Measurements from ENCODE around the gene SMNDC1.
A peak's percentile ranks its signal among the peaks of the same experiment; 100 is the strongest.
"Not testable (repeated sequence)": the region's sequence is repeated elsewhere in the genome, so short reads cannot be mapped to it uniquely, and the experiment has no call there.

The SMNDC1 gene

DNA sequence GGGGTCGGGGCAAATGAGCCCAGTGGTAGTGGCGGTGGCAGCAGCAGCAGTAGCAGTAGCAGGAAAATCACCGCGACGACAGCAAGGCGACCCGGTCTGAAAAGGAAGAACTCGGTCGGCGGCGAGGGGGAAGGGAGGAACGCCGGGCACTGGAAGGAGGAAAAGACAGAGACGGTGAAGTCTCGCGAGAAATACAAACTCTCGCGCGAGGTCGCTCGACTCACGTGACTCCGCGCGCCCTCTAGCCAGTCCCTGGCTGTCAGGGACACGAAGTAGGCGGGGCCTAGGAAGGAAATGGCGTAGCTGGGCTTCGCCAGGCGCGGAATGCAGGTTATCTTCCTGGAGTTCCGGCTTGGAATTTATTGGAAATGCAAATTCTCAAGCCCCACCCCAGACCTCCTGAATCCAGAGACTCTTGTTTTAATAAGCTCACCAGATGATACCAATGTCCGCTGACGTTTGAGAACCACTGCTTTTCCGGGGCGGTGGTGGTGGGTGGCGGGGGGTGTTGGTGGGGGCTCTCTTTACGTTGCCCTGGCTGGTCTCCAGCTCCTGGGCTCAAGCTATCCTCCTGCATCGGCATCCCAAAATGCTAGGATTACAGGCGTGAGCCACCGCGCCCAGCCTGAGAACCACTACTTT lies at the start of gene SMNDC1:
SMNDC1 (minus strand) TSS at position 141 of the 642 bp plus-strand sequence. CDS start 1,333 bp downstream, outside the sequence.
- peak; percentile 95 to 97 for DNase-seq

DNA sequence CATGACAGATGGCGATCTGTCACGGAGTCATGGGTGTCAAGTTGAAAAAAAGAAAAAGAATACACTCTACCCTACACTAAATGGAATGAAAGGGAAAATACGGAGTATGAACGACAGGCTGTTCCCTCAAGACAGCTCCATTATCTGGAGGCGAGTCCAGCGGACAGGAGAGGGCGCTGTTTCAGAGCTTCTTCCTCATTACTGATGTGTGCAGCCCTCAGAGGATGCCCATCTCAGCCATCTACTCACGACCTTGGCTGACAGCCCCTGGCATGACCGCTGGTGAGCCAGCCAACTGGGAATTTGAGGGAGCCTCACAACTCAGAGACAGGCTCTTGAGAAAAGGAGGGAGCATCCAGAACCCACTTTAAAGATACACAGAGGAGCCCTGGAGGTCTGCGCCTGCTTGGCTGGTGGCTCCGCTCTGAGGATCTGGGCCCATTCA lies 49.6 kb upstream of the SMNDC1 start:
- DNase-seq: peak; percentile 74 to 77

DNA sequence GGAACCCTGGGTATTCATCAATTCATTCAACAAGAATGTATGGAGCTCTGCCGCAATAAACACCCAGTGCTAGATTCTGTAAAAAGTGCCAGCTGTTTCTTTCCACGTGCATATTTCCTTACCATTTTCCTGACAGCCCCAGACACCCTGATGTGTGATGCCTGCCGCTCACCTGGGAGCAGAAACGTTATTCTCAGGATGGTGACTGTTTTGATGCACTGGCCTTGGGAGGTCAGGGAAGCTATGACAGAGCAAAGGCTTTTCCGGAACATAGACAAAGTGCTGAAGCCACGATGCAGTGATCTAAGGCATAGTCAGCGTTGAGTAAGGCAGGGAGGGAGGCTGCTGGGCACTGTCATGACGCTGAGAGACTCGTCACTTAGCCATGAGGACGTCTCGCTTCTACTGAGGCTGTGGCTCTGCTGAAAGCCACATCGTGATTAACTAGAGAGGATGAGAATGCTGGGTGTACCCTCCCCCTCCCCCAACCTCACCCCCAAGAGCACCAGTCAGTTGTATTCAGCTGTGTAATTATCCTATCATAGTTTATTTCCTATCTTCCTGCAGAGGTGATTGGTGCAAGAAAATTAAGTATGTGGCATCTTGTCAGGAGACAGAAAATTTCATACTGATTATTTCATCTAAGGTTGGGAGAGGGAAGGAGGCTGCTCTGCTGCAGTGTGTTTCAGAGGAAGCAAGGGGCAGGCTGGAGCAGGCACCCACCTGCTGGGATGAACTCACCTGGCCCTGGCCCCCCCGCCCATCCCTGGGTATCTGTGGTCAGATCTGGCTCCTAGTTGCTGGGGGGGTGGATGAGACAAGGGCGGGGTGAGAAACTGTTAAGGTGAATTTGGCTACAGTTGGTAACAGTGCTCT lies 48.8 kb upstream of the SMNDC1 start:
- peak; percentile 33 to 56 for DNase-seq

DNA sequence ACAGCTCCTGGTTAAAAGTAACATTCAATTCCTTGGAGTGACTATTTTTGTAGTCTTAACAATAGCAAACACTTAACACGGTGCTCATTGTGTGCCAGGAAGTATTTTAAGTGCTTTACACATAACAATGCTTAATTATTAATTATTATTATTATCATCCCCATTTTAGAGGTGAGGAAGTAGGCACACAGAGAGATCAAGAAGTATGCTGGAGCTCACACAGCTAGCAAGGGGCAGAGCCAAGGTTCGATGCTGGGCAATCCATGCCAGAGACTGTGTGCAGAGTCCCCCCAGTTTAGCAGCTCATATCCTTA lies 48.2 kb upstream of the SMNDC1 start:
- no peak for DNase-seq

DNA sequence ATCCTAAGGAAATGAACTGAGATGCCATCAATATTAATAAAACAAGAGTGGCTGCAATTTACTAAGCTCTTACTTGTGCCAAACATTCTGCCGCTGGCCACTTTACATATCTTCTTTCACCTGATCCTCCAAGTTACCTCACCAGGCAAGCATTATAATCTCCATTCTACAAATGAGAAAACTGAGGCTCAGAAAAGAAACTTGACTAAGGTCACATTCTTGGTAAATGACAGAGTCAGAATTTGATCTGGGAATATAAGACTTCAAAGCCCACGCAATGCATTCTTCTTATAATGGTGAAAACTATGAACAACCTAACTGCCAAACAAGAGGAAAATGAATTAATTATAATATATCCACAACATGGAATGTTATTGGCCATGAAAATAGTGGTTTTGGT lies 46.1 kb upstream of the SMNDC1 start:
- DNase-seq: no peak

DNA sequence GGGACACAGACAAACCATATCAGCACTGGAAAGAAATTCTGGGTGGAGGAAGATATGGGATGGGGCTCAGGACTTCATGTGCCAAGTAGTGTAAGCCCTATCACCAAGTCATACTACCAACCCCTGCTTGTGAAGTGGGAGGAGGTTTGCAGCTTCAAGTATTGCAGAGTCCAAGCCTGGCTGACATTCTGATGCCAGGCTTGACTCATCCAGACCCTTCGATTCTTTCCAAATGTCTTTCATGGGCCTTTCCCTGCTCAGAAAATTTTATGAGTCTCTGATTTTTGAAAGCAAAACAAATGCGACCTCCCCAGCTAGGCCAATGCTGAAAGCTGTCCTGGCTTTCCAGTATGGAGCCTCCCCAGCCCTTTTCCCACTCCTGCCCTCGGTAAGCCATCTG lies 45.1 kb upstream of the SMNDC1 start:
- DNase-seq: no peak

DNA sequence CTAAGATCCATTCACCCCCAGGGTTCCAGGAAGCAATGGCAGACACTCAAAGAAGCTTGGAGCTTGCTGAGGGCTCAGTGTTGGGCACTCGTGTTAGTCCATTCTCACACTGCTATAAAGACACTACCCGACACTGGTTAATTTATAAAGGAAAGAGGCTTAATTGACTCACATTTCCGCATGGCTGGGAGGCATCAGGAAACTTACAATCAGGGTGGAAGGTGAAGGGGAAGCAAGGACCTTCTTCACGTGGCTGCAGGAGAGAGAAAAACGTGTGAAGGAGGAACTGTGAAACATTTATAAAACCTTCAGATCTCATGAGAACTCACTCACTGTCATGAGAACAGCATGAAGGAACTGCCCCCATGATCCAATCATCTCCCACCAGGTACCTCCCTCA lies 44.7 kb upstream of the SMNDC1 start:
- DNase-seq: no peak

DNA sequence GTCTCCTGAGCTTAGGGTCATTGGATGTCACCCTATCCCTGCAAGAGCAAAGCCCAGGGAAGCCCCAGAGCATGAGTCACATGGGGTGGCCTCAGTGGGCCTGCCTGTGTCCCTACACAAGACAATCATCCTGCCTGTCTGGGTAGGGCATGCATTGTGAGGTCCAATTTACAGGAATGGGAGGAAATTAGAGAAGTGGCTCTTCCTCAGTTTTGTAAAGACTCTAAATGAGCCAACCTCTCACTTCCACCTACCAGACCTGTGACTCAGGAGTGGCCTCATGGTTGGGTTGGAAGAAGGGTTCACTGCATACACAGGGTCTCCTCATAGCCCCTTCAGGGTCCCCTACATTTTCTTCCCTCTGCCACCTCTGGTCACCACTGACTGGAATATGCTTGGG lies 43.6 kb upstream of the SMNDC1 start:
- no peak for DNase-seq

DNA sequence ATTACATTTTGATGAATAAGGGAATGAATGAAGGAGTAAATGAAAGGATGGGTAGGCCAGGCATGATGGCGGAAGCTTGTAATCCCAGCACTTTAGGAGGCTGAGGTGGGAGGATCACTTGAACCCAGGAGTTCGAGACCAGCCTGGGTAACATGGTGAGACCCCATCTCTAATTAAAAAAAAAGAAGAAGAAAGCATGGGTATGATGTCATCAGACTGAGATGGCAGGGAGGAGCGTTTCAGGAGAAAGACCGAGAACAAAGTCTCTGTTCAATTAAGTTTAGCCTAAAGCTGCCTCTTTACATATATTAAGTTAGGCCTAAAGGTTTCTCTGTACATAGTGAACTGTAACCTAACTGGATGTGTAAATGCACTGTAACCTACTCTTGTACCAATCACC lies 42.2 kb upstream of the SMNDC1 start:
- DNase-seq: no peak

DNA sequence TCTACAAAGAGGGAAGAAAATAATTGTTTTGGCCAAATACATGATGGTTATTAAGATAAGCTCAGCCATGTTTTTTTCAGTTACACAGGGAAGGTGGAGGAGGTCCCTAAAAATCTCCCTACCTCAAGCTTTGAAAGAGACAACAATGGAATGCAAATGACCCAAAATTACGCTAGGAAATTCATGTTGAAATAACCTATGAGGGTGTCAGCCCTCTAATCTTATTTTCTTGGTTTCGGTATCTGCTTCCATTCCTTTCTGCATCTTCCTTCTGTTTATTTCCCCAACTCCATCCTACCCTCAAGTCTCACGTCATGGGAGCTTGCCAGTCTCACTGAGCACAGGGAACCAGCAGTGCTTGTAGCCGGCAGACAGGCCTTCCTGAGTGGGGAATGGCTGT lies 40.6 kb upstream of the SMNDC1 start:
- DNase-seq: no peak

DNA sequence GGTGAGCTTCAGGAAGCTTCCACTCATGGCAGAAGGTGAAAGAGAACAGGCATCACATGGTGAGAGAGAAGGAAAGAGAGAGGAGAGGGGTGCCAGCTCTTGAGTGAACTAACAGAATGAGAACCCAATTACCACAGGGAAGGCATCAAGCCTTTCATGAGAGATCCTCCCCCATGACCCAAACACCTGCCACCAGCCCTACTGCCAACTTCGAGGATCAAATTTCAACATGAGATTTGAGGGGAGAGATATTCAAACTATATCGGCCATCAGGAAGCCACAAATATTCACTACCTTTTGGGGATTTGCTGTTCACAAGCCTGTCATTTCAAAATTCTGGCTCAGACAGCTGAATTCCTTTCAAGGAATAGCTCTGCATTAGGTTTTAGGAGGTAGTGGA lies 39.9 kb upstream of the SMNDC1 start:
- no peak for DNase-seq

DNA sequence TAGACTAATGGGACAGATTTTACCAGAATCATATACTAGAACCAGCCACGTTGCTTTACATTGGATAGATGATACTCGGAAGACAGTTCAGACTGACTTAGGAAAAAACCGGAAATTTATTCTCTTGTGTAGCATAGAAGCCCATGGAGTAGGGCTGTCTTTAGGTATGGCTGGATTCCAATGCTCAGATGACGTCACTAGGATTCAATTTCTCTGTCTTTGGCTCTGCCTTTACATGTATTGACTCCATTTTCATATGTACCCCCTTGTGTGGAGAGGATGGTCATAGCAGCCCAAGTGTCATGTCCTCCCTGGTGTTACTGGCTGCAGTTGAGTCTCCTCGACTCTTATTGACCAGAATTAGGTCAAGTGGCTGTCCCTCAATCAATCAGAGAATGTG lies 39.2 kb upstream of the SMNDC1 start:
- no peak for DNase-seq

DNA sequence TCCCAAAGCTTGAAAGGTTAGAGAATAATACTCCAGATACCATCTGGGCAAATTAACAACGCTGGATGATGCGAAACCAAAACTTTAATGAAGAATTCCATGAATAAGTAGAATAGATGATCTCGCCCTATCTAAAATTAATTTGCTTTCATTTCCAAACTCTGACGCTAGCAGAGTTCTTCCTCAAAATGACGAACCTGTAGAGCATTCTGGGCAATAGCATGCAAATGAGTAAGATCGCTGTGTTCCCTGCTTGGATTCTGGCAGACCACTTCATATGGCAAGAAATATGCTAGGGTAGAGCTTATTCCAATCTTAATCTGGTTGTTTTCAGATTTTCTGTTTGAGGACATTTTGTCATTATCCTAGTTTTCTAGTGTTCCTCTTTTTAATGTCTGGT lies 36.1 kb upstream of the SMNDC1 start:
- no peak for DNase-seq

DNA sequence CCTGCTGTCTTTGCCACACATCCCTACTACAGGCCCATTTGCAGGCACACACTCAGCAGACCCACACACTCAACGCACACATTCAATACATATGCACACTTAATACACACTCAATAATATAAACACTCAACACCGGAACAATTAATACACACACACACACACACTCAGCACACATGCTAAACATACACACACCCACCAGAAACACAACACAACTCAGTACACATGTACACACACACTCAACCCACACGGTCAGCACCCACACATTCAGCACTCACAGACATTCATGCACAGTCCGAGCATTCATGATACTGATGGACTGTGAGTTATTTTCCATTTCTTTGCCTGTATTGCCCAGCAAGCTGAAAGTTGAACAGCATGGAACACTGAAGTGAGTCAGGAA lies 35.4 kb upstream of the SMNDC1 start:
- no peak for DNase-seq

DNA sequence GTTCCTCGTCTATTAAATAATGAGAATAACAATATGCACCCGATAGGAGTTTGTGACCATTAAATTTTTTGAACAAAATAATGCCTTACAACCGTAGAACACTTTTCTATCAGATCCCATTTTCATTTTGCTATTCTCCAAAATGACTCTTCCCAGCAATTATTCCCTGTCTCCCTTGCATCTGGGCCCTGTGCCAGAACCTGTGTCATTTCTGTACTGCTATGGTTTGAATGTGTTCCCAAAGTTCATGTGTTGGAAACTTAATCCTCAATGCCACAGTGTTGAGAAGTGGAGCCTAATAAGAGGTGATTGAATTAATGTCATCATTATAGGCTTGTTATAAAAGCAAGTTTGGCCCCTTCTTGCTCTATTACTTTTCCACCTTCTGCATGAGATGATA lies 33.2 kb upstream of the SMNDC1 start:
- DNase-seq: no peak

DNA sequence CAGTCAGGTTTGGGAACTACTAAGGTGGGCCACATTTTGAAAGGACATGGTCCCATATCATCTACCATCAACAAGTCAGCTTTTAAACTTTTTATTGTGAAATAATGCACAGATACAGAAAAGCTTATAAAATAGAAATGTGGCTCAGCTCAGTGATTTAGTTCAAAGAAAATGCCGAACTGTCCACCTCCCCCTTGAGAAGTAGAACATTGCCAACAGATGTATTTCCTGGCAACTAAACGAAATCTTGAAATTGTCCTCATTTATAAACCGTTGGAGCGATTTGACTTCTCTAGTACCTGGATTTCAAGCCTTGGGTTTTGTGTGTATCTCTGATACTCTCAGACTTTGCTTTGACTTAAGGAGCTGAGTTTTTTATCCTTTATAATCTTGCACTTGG lies 32.7 kb upstream of the SMNDC1 start:
- DNase-seq: no peak

DNA sequence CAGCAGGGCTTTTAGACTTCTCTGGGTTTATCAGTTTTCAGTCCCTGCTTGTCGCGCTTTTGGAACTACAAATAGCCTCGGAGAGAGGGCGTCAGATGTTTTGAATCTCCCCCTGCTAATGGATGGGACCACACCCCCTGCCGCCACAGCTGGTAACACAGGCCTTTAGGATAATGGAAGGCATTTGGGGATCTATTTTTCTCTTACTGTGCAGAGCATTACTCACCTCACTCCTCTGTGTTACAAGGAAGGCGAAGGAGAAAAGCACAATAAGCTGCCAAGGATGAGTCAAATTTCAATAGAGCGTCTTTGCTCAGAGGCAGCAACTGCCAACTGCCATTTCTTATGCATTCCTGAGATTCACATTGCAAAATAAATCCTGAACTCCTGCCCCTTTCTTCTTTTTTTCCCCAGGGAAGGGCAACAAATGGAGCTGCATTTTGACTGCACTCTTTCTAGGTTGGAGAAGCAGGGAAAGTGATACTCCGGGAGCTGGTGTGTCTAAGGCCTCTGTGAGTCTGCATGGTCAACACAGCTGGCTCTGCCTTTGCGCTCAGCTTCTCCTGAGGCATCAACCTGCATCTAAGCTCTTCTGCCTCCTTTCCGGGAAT lies 31.5 kb upstream of the SMNDC1 start:
- no peak for DNase-seq

DNA sequence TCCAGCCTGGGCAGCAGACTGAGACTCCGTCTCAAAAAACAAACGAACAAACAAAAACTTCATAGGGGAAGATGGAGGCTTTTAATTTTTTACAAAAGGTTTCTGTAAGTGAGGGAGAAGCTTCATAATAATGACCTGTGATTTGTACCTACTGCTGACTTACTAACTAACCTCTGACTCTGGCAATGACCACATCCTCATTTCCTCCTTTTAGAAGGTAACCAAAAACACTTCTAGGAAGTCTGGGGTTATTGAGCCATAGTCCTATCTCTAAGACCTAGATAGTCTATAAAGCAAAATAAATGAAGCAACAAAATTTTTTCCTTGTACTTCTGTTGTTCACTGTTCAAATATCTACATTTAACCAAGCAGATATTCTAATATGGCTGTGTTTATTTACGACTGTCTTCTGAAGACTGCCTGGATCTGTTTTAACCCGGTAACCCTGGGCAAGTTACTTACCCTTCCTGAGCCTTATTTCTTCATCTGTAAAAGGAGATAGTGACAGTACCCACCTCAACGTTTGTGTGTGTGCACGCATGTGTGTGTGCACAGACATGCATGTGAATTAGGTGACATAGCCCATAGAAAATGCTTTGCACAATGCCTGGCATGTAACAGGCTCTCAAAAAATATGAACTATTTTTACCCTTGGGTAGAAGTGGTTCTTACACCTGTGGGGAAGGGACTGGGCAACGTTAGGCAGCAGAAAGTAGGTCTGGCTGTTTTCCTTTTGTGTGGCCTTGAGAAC lies 30.8 kb upstream of the SMNDC1 start:
- DNase-seq: no peak

DNA sequence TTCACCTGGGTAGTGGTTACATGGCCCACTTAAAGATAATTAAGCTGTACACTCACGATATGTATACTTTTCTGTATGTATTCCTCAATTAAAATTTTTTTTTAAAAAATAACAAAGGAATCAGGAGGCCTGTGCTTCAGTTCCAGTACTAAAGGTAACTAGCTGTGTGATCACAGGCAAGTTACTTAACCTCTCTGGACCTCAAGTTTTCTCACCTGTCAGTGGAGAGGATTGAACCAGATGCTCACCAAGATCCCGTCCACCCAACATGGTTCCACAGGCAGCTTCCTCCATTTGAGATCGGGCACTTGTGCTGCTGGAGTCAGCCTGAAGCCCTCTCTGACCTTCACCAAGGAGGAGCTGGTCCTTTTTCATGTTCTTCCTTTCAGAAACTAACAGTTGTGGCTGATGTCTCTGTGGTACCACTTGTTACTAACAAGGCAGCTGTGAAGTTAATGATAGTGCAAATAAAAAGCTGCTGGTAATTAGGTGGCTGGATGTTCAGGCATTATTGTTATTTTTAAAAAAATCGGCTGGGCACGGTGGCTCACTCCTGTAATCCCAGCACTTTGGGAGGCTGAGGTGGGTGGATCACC lies 29.4 kb upstream of the SMNDC1 start:
- DNase-seq: no peak

DNA sequence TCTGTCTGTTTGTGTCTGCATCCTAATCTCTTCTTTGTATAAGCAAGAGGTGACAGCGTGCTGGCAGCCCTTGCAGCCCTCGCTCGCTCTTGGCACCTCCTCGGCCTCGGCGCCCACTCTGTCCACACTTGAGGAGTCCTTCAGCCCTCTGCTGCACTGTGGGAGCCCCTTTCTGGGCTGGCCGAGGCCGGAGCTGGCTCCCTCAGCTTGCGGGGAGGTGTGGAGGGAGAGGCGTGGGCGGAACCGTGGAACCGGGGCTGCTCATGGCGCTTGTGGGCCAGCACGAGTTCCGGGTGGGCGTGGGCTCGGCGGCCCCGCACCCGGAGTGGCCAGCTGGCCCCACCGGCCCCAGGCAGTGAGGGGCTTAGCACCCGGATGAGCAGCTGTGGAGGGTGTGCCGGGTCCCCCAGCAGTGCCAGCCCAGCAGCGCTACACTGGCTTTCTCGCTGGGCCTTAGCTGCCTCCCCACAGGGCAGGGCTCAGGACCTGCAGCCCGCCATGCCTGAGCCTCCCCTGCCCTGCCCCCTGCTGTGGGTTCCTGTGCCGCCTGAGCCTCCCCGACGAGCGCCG lies 26.6 kb upstream of the SMNDC1 start:
- DNase-seq: not testable (repeated sequence)

DNA sequence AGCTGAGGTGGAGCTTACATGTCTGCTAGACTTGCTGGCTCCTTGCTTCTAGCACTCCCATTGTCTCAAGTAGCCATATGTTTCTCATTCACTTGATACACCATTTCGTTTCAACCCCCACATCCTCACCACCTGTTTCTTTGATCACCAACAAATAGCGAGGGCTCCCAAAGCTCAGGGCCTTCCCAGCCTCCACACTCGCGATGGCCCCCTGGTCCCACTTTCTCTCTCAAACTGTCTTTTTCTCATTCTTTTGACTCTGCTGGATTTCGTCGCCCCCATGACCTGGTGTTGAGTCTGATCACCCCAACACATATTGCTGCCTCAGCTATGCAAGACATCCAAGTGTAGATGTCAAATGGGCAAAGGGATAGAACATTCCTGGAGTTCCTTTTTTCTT lies 26.0 kb upstream of the SMNDC1 start:
- DNase-seq: no peak

DNA sequence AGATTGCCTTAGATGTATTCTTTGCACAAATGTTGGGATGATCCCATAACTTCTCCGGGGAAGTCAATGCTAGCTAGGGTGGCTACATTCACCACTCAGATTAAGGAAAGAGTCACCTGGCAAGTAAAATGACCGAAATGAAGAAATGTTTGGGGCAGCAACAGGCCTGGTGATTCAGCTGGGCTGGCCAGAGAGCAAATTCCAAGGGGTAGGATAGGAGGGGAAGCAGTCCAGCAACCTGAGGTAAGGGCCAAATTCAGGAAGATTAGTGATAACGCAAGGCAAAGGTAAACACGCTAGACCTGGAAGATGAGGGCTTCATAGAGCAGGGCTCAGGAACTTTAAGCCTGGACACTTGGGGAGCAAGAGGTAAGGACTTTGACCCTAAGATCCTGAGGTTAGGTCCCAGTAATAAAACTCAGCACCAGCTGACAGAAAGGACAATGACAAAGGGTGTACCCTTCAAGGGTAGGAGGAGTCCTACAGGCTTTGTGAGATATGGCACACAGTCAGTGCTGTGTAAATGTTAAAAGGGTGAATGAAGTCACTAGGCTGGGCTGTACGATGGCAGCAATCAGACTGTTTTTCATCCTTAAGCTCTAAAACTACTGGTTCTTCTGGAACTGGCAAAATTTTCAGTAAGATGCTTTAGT lies 22.7 kb upstream of the SMNDC1 start:
- no peak for DNase-seq
